ENCODE results near the gene TOX3. TPM values are rescaled to one million over a fixed set of nuclear protein-coding genes. Genes with fewer than 3 reads are reported as not detected.

Gene TOX3
- polyA plus RNA-seq, 1 donor from 2014 or later, result 2.3 TPM

GRCh38 chr16:52526830-52527229, 20.1 kb downstream of the TOX3 start:
- Histone ChIP-seq H3K36me3 (ENCODE audit: insufficient read depth, low read length) (no peaks in the 10 kb centered on the region), H3K9me3 (ENCODE audit: low read length) (no peaks in the 10 kb centered on the region), H3K4me2 (ENCODE audit: low read length) (no peak overlapping the region), H3F3A (ENCODE audit: insufficient read depth, low read length, poor library complexity, severe bottlenecking) (no peaks in the 10 kb centered on the region), H3K4me3 (ENCODE audit: low read length) (no peak overlapping the region), H3K79me2 (replicated peaks; ENCODE audit: insufficient read depth, low read length) (peaks cover 97% of the 10 kb centered on the region), H4K20me1 (ENCODE audit: insufficient read depth) (no peaks in the 10 kb centered on the region), H3K9ac (ENCODE audit: low read length) (no peak overlapping the region), H3K27ac (ENCODE audit: low read length) (no peak overlapping the region), H3K9me2 (ENCODE audit: insufficient read depth, low read length) (no peaks in the 10 kb centered on the region), H2AFZ (ENCODE audit: low read depth, low read length) (no peak overlapping the region), H3K27me3 (ENCODE audit: insufficient read depth, low read depth, low read length) (no peaks in the 10 kb centered on the region)
- no peak for TF ChIP-seq SMC3 (conservative IDR thresholded peaks at IDR 0.05; ENCODE audit: poor library complexity)
- TF ChIP-seq, protein P1, sequence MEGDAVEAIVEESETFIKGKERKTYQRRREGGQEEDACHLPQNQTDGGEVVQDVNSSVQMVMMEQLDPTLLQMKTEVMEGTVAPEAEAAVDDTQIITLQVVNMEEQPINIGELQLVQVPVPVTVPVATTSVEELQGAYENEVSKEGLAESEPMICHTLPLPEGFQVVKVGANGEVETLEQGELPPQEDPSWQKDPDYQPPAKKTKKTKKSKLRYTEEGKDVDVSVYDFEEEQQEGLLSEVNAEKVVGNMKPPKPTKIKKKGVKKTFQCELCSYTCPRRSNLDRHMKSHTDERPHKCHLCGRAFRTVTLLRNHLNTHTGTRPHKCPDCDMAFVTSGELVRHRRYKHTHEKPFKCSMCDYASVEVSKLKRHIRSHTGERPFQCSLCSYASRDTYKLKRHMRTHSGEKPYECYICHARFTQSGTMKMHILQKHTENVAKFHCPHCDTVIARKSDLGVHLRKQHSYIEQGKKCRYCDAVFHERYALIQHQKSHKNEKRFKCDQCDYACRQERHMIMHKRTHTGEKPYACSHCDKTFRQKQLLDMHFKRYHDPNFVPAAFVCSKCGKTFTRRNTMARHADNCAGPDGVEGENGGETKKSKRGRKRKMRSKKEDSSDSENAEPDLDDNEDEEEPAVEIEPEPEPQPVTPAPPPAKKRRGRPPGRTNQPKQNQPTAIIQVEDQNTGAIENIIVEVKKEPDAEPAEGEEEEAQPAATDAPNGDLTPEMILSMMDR (IDR thresholded peaks at IDR 0.05; ENCODE audit: poor library complexity, severe bottlenecking), result no peak

- no peaks in the 10 kb centered on the region for H3F3A ChIP-seq (ENCODE audit: insufficient read depth, low read length, poor library complexity, severe bottlenecking)
- TF ChIP-seq MXI1 (conservative IDR thresholded peaks at IDR 0.05; ENCODE audit: poor library complexity, severe bottlenecking) (no peak), RAD21 (conservative IDR thresholded peaks at IDR 0.05) (no peak), EZH2 (IDR thresholded peaks at IDR 0.05; ENCODE audit: borderline replicate concordance, insufficient read depth, low read length, poor library complexity, severe bottlenecking) (no peak), REST (IDR thresholded peaks at IDR 0.05; ENCODE audit: borderline replicate concordance) (no peak), POLR2AphosphoS5 (IDR thresholded peaks at IDR 0.05) (no peak)
- TF ChIP-seq, protein P1 (IDR thresholded peaks at IDR 0.05; ENCODE audit: poor library complexity, severe bottlenecking), result no peak
- H3K27ac ChIP-seq (ENCODE audit: low read length), result no peak overlapping the region
- H3K4me2 ChIP-seq (ENCODE audit: low read length), result no peak overlapping the region
- no peak overlapping the region for H3K4me3 ChIP-seq (ENCODE audit: low read length)
- no peaks in the 10 kb centered on the region for H3K36me3 ChIP-seq (ENCODE audit: insufficient read depth, low read length)
- no peaks in the 10 kb centered on the region for H4K20me1 ChIP-seq (ENCODE audit: insufficient read depth)
- H2AFZ ChIP-seq (ENCODE audit: low read depth, low read length), result no peak overlapping the region
- no peaks in the 10 kb centered on the region for H3K9me3 ChIP-seq (ENCODE audit: low read length)
- no peaks in the 10 kb centered on the region for H3K27me3 ChIP-seq (ENCODE audit: insufficient read depth, low read depth, low read length)
- no peak overlapping the region for H3K9ac ChIP-seq (ENCODE audit: low read length)
- H3K79me2 ChIP-seq (replicated peaks; ENCODE audit: insufficient read depth, low read length), result peaks cover 97% of the 10 kb centered on the region
- no peaks in the 10 kb centered on the region for H3K9me2 ChIP-seq (ENCODE audit: insufficient read depth, low read length)
Measured at GRCh38 chr16:52526116-52526828, 20.7 kb downstream of the TOX3 start.
